Measurements from ENCODE around the gene TBPL1. TPM values are rescaled to one million over a fixed set of nuclear protein-coding genes. Genes with fewer than 3 reads are reported as not detected.

Gene TBPL1
- total and polyA plus RNA-seq, 9 of the 15 experiments (the other 6 are each of a cell fraction or from before 2014, with no cell fraction given), result 78.1 to 152 (median 107) TPM

DNA sequence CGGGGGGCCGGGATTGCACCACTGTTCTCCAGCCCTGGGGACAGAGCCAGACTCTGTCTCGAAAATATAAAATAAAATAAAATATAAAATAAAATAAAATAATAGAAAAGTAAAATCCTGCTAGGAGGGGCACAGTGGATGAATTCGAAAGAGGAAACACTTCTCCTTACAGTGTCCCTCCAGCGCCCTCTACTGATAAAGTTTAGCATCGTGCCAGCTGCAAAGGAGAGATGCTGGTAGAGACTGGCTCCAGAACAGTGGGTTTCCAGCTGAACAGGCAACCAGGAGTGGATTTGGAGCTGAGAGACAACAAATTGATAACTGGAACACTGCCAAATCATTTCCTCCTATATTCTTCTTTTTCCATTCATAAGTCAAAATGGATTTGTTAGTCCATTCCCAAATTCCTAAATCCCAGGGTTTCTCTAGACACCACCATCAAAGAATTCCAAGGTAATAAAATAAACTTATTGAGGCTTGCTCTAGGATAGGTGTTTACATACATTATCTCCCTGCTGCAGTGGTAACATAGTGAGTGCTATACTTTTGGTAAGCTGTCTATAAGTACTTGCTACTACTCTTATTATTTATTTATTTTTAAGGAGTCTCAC lies 31.7 kb upstream of the TBPL1 start (continued):
- TF ChIP-seq, protein P1, sequence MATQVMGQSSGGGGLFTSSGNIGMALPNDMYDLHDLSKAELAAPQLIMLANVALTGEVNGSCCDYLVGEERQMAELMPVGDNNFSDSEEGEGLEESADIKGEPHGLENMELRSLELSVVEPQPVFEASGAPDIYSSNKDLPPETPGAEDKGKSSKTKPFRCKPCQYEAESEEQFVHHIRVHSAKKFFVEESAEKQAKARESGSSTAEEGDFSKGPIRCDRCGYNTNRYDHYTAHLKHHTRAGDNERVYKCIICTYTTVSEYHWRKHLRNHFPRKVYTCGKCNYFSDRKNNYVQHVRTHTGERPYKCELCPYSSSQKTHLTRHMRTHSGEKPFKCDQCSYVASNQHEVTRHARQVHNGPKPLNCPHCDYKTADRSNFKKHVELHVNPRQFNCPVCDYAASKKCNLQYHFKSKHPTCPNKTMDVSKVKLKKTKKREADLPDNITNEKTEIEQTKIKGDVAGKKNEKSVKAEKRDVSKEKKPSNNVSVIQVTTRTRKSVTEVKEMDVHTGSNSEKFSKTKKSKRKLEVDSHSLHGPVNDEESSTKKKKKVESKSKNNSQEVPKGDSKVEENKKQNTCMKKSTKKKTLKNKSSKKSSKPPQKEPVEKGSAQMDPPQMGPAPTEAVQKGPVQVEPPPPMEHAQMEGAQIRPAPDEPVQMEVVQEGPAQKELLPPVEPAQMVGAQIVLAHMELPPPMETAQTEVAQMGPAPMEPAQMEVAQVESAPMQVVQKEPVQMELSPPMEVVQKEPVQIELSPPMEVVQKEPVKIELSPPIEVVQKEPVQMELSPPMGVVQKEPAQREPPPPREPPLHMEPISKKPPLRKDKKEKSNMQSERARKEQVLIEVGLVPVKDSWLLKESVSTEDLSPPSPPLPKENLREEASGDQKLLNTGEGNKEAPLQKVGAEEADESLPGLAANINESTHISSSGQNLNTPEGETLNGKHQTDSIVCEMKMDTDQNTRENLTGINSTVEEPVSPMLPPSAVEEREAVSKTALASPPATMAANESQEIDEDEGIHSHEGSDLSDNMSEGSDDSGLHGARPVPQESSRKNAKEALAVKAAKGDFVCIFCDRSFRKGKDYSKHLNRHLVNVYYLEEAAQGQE (IDR thresholded peaks at IDR 0.05; ENCODE audit: borderline replicate concordance), result peak; percentile 29; the same call in 1 of the 2 replicates
- TF ChIP-seq, protein P1 (CRISPR knock-in tag; IDR thresholded peaks at IDR 0.05; ENCODE audit: low read depth), result no peak
- TF ChIP-seq NR2C1 (IDR thresholded peaks at IDR 0.05) (no peak), NR2C1 (tag; IDR thresholded peaks at IDR 0.05) (no peak), PHF21A (IDR thresholded peaks at IDR 0.05; ENCODE audit: borderline replicate concordance, low read depth) (no peak), MTA2 (IDR thresholded peaks at IDR 0.05; ENCODE audit: low read depth) (no peak), MBD2 (IDR thresholded peaks at IDR 0.05; ENCODE audit: borderline replicate concordance, low read depth) (no peak), PYGO2 (tag; IDR thresholded peaks at IDR 0.05) (no peak), ILF3 (IDR thresholded peaks at IDR 0.05; ENCODE audit: borderline replicate concordance) (no peak), DPF2 (IDR thresholded peaks at IDR 0.05) (no peak), ZNF316 (IDR thresholded peaks at IDR 0.05) (no peak), THRAP3 (IDR thresholded peaks at IDR 0.05; ENCODE audit: borderline replicate concordance) (no peak), HNRNPLL (IDR thresholded peaks at IDR 0.05; ENCODE audit: low read depth, low read length, poor library complexity, severe bottlenecking) (no peak), ZNF589 (CRISPR knock-in tag; IDR thresholded peaks at IDR 0.05; ENCODE audit: low read depth) (no peak), NFIC (IDR thresholded peaks at IDR 0.05) (peak; percentile 49; the same call in 1 of the 2 replicates), ZNF121 (CRISPR knock-in tag; conservative IDR thresholded peaks at IDR 0.05) (no peak), PTBP1 (IDR thresholded peaks at IDR 0.05; ENCODE audit: low read depth, low read length) (no peak), TSC22D4 (tag; IDR thresholded peaks at IDR 0.05) (no peak)
- TF ChIP-seq, protein P2, sequence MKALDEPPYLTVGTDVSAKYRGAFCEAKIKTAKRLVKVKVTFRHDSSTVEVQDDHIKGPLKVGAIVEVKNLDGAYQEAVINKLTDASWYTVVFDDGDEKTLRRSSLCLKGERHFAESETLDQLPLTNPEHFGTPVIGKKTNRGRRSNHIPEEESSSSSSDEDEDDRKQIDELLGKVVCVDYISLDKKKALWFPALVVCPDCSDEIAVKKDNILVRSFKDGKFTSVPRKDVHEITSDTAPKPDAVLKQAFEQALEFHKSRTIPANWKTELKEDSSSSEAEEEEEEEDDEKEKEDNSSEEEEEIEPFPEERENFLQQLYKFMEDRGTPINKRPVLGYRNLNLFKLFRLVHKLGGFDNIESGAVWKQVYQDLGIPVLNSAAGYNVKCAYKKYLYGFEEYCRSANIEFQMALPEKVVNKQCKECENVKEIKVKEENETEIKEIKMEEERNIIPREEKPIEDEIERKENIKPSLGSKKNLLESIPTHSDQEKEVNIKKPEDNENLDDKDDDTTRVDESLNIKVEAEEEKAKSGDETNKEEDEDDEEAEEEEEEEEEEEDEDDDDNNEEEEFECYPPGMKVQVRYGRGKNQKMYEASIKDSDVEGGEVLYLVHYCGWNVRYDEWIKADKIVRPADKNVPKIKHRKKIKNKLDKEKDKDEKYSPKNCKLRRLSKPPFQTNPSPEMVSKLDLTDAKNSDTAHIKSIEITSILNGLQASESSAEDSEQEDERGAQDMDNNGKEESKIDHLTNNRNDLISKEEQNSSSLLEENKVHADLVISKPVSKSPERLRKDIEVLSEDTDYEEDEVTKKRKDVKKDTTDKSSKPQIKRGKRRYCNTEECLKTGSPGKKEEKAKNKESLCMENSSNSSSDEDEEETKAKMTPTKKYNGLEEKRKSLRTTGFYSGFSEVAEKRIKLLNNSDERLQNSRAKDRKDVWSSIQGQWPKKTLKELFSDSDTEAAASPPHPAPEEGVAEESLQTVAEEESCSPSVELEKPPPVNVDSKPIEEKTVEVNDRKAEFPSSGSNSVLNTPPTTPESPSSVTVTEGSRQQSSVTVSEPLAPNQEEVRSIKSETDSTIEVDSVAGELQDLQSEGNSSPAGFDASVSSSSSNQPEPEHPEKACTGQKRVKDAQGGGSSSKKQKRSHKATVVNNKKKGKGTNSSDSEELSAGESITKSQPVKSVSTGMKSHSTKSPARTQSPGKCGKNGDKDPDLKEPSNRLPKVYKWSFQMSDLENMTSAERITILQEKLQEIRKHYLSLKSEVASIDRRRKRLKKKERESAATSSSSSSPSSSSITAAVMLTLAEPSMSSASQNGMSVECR (CRISPR knock-in tag; IDR thresholded peaks at IDR 0.05), result no peak

Measured in K562 (cell line).